ENCODE measurements around the gene MAPK10. TPM values are rescaled to one million over a fixed set of nuclear protein-coding genes. Genes with fewer than 3 reads are reported as not detected.

MAPK10 gene
- total and polyA plus RNA-seq, 2 of the 8 experiments (the other 6 are each of a cell fraction or from before 2014, with no cell fraction given): 2.5 to 3.1 TPM

DNA sequence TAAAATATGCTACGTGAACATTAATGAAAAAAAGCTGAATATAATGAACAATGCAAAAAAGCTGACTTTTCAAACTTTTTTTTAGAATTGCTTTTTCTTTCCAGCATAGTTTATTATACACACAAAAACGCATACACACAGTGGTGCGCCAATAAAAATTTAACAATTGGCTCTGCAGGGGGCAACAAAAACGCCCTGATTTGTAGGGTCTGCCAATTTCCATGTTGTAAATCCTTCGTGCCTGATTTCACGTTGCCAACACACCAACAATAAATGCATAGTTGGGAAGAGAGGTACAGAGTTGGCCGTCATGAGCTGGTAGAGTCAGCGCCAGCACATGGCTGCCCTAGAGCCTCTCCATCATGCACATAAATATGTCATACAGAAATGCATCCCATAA lies 333.1 kb downstream of the MAPK10 start:
- Histone ChIP-seq H3K56ac (replicated peaks; ENCODE audit: insufficient read length, low read depth, low read length) (no peak overlapping the region), H3K4me3 (ENCODE audit: extremely low read depth in 1 of 4, insufficient read depth in 2 of 4, low read depth in 3 of 4, low read length in 4 of 4) (no peak overlapping the region), H3K27me3 (replicated peaks in 1 of 4; ENCODE audit: control insufficient read depth in 3 of 4, extremely low read depth in 1 of 4, insufficient read depth in 3 of 4, low read length in 3 of 4) (no peaks in the 10 kb centered on the region), H2AFZ (ENCODE audit: low read length) (no peak overlapping the region), H4K8ac (ENCODE audit: extremely low read depth, insufficient read depth, low read length) (no peak overlapping the region), H3K4me2 (ENCODE audit: insufficient read depth in 1 of 2, low read depth in 2 of 2, low read length in 2 of 2) (no peak overlapping the region), H3K9me3 (ENCODE audit: insufficient read depth in 2 of 2, low read depth in 1 of 2, low read length in 1 of 2) (0 out of 4 replicates have a peak, but pooled peaks cover 0 to 3% of the 10 kb centered on the region in 2 experiments), H3K27ac (ENCODE audit: low read depth, low read length) (no peak overlapping the region), H3K23me2 (ENCODE audit: low read depth, low read length) (no peaks in the 10 kb centered on the region), H3K14ac (ENCODE audit: insufficient read length) (no peak overlapping the region), H3K9ac (replicated peaks in 1 of 4; ENCODE audit: extremely low read depth in 1 of 4, low read depth in 3 of 4, low read length in 3 of 4) (no peak overlapping the region), H3K18ac (ENCODE audit: extremely low read depth, low read length) (no peak overlapping the region), H3K79me2 (ENCODE audit: control insufficient read depth in 1 of 2, insufficient read depth in 2 of 2, low read length in 2 of 2) (no peaks in the 10 kb centered on the region), H3K79me1 (ENCODE audit: low read depth, low read length) (no peaks in the 10 kb centered on the region), H2BK20ac (ENCODE audit: low read length) (no peak overlapping the region), H3K23ac (ENCODE audit: insufficient read length) (no peak overlapping the region), H2BK120ac (replicated peaks; ENCODE audit: low read depth, low read length) (no peak overlapping the region), H2BK5ac (ENCODE audit: low read depth, low read length) (no peak overlapping the region), H2BK12ac (ENCODE audit: low read depth, low read length) (no peak overlapping the region), H2AK5ac (ENCODE audit: low read depth, low read length) (no peak overlapping the region), H3K36me3 (ENCODE audit: control insufficient read depth in 2 of 4, insufficient read depth in 4 of 4, low read length in 3 of 4) (no peaks in the 10 kb centered on the region), H2BK15ac (ENCODE audit: low read length) (no peak overlapping the region), H4K91ac (replicated peaks; ENCODE audit: insufficient read length, low read length) (no peak overlapping the region), H3K4me1 (replicated peaks in 1 of 4; ENCODE audit: control insufficient read depth in 3 of 4, insufficient read depth in 4 of 4, low read length in 3 of 4) (no peaks in the 10 kb centered on the region), H4K5ac (ENCODE audit: insufficient read length, low read depth, low read length) (no peak overlapping the region), H4K20me1 (replicated peaks in 1 of 2; ENCODE audit: control insufficient read depth in 1 of 2, insufficient read depth in 2 of 2, low read length in 2 of 2) (no peaks in the 10 kb centered on the region), H3K4ac (replicated peaks; ENCODE audit: insufficient read length, low read depth, low read length) (no peak overlapping the region)
- ChIA-PET CTCF (ENCODE audit: partially characterized antibody) (interaction anchor here (1.7 kb wide), 1 partner anchor 18 kb away, joined by 5 read pairs; no protein-coding TSS in a partner anchor), POLR2A (ENCODE audit: partially characterized antibody) (no interaction called here)
- 84% methylated on average over 8 of the region's 8 CpGs; no CpG with 5 or more reads in 1 of the 2 experiments for WGBS, 2 experiments (ENCODE audit: extremely low coverage in 1 of 2, insufficient coverage in 1 of 2, insufficient read length in 1 of 2, insufficient replicate concordance in 2 of 2, low coverage in 1 of 2, low lambda C conversion rate in 2 of 2, missing lambda C conversion rate in 1 of 2)
- FAIRE-seq: no peak
- no peak for DNase-seq (ENCODE audit: low read depth in 1 of 2, low spot score in 2 of 2)
- TF ChIP-seq SIN3A (conservative IDR thresholded peaks at IDR 0.05 in 1 of 2, IDR thresholded peaks at IDR 0.05 in 1 of 2; ENCODE audit: low read depth in 1 of 2, low read length in 2 of 2) (no peak), HDAC2 (IDR thresholded peaks at IDR 0.05; ENCODE audit: borderline replicate concordance in 1 of 2, low read depth in 2 of 2, low read length in 2 of 2) (no peak), JUN (IDR thresholded peaks at IDR 0.05; ENCODE audit: low read depth, low read length) (no peak), TCF12 (IDR thresholded peaks at IDR 0.05; ENCODE audit: low read depth, low read length) (no peak), EZH2 (IDR thresholded peaks at IDR 0.05; ENCODE audit: low read depth, low read length, severe bottlenecking) (no peak), POLR2A (IDR thresholded peaks at IDR 0.05; ENCODE audit: control extremely low read depth in 1 of 2, low read depth in 2 of 2, low read length in 2 of 2) (no peak), EGR1 (IDR thresholded peaks at IDR 0.05; ENCODE audit: borderline replicate concordance, low read depth, low read length) (no peak), MAFK (IDR thresholded peaks at IDR 0.05; ENCODE audit: low read depth, low read length) (no peak), JUND (IDR thresholded peaks at IDR 0.05; ENCODE audit: low read length) (no peak)
